Neural progenitor cell (in vitro differentiated cells): ENCODE results near the gene DUS1L.

ENCODE experiments used
- CTCF ChIP-seq: fragments of 200-600 bp; sonication (generic); IDR thresholded peaks from 2 replicates; pipeline ENCODE4 v1.5.1; 2017; ENCODE audit warnings: antibody characterized with exemption, mild to moderate bottlenecking
- EZH2 ChIP-seq: fragments of 200-600 bp; sonication (generic); IDR thresholded peaks from 2 replicates; pipeline ENCODE4 v1.6.1; 2017; ENCODE audit warnings: antibody characterized with exemption, mild to moderate bottlenecking, moderate library complexity
- EZH2phosphoT487 ChIP-seq: fragments of 200-600 bp; sonication (generic); IDR thresholded peaks from 2 replicates; pipeline ENCODE4 v1.6.1; 2017; ENCODE audit warnings: antibody characterized with exemption

DNA sequence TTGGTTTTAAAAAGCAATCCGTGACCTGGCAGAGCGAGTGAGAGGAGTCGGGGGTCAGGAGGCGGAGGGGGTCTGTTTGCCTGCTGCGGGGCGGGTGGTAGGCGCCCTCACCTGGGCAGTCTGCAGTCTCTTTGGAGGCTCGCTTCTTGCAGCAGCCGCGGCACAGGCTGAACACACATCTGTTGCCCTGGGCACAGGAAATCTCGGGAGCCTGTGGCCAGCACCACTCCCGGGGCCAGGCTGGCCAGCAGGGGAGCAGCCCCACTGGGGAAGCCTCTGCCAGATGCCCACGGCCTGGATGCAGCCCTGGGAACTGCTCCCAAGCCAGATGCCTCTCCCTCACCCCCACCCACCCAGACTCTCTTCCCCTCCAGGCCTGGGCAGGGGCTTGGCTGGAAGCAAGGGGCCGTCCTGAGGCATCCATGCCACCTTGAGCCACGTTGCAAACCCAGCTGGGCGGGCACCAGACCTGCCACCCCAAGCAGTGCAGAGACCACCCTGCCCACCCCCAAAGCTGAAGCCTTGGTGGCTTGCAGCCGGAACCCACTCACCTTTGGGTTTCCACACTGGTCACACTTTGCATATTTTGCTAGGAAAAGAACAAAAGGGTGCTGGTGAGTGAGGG lies 7.3 kb downstream of the DUS1L start:
- TF ChIP-seq CTCF (no peak), EZH2 (no peak), EZH2phosphoT487 (no peak)
